PC-3 (cell line): ENCODE data around the gene KCNH3.

Source experiments
- EZH2phosphoT487 ChIP-seq: fragments of 300-600 bp; sonication (generic); IDR thresholded peaks from 2 replicates; pipeline ENCODE4 v1.6.1; 2018; ENCODE audit warnings: mild to moderate bottlenecking, antibody characterized with exemption, low read length, borderline replicate concordance
- TF ChIP-seq, protein P1 (sequence below): fragments of 300-600 bp; sonication (generic); conservative IDR thresholded peaks from 2 replicates; pipeline ENCODE4 v1.5.1; 2017; ENCODE audit warnings: antibody characterized with exemption, low read depth, mild to moderate bottlenecking, low read length

DNA sequence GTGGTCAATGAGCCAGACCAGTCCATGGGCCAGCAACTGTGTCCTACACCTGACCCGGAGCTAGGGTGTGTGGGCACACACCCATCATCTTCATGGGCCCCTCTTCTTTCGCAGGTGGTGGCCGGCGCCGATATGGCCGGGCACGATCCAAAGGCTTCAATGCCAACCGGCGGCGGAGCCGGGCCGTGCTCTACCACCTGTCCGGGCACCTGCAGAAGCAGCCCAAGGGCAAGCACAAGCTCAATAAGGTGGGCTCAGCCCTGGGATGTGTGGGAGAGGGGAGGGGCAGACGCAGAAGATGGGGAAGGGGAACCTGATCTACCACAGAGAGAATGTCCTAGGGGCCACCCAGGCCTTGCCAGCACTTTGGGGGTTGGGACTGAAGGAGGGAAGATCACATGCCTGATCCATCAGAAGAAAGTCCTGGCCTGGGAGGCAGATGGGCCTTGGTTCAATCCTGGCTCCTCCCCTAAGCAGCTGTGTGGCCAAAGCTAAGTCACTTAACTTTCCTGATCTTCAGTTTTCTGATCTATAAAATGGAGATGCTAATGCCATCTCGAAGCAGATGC lies 3.8 kb downstream of the KCNH3 start:
- TF ChIP-seq, protein P1, sequence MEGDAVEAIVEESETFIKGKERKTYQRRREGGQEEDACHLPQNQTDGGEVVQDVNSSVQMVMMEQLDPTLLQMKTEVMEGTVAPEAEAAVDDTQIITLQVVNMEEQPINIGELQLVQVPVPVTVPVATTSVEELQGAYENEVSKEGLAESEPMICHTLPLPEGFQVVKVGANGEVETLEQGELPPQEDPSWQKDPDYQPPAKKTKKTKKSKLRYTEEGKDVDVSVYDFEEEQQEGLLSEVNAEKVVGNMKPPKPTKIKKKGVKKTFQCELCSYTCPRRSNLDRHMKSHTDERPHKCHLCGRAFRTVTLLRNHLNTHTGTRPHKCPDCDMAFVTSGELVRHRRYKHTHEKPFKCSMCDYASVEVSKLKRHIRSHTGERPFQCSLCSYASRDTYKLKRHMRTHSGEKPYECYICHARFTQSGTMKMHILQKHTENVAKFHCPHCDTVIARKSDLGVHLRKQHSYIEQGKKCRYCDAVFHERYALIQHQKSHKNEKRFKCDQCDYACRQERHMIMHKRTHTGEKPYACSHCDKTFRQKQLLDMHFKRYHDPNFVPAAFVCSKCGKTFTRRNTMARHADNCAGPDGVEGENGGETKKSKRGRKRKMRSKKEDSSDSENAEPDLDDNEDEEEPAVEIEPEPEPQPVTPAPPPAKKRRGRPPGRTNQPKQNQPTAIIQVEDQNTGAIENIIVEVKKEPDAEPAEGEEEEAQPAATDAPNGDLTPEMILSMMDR = no peak
- TF ChIP-seq EZH2phosphoT487 = no peak
